GM12878 (cell line): ENCODE results near the gene C1orf50. TPM values are rescaled to one million over a fixed set of nuclear protein-coding genes. Genes with fewer than 3 reads are reported as not detected.

Experiments used
- ATAC-seq: fragments of 200-7000 bp; cut with Tn5 transposase; 3 replicates; pipeline ENCODE4 v1.9.1; 2020; ENCODE audit warnings: mild to moderate bottlenecking, moderate library complexity
- BruUV-seq: library from RNA; stranded (reverse); fragments of 400-500 nt; replicated peaks from 2 replicates; lab custom pipeline; 2021; lab: Mats Ljungman, UMichigan
- CTCF ChIA-PET: fragments of 300-600 bp; sonication (Branson Sonifier 250); formaldehyde crosslinking; extraction: SDS; loops from one replicate; lab custom pipeline; 2021; ENCODE audit warnings: inconsistent platforms; lab: Yijun Ruan, JAX
- POLR2A ChIA-PET: fragments of 350-600 bp; formaldehyde crosslinking; extraction: SDS; loops from one replicate; lab custom pipeline; 2021; ENCODE audit warnings: inconsistent platforms; lab: Charles Lee
- RAD21 ChIA-PET: fragments of 300-600 bp; sonication (Branson Sonifier 250); formaldehyde crosslinking; loops from one replicate; lab custom pipeline; 2023; ENCODE audit warnings: antibody characterized with exemption; ENCODE audit not compliant: unreplicated experiment; lab: Charles Lee
- SMC1A ChIA-PET: fragments of 300-600 bp; sonication (Branson Sonifier 250); formaldehyde crosslinking; loops from one replicate; lab custom pipeline; 2023; ENCODE audit not compliant: unreplicated experiment, uncharacterized antibody; lab: Charles Lee
- DNase-seq: peaks from one replicate; pipeline ENCODE4 v3.0.0-alpha.2; 2011; ENCODE audit warnings: low read depth, low spot score
- FAIRE-seq: peaks from 3 replicates; lab custom pipeline; 2011; peaks lifted over from hg19 to GRCh38; lab: Jason Lieb, UNC
- H2AFZ ChIP-seq: 2 replicates; pipeline ENCODE4 v1.6.0; 2011; ENCODE audit warnings: low read depth, low read length, control low read depth; ENCODE audit not compliant: control insufficient read depth
- H3K27ac ChIP-seq: 2 replicates; pipeline ENCODE4 v1.5.1; 2011; ENCODE audit warnings: control low read depth; ENCODE audit not compliant: control insufficient read depth, insufficient read depth
- H3K27me3 ChIP-seq, 2 experiments: replicated peaks in 1 of 2; 2 replicates each; pipeline versions ENCODE4 v1.6.0 to v1.6.1; 2011; ENCODE audit warnings: low read length in 1 of 2; ENCODE audit not compliant: control insufficient read depth in 2 of 2, insufficient read depth in 2 of 2
- H3K36me3 ChIP-seq, 2 experiments: 2 replicates each; pipeline ENCODE4 v1.5.1; 2011; ENCODE audit warnings: low read length in 1 of 2; ENCODE audit not compliant: control insufficient read depth in 2 of 2, insufficient read depth in 2 of 2
- H3K4me1 ChIP-seq: 2 replicates; pipeline ENCODE4 v1.6.1; 2011; ENCODE audit warnings: mild to moderate bottlenecking, low read length, moderate library complexity, mixed read lengths; ENCODE audit not compliant: control insufficient read depth, insufficient read depth
- H3K4me2 ChIP-seq: 2 replicates; pipeline ENCODE4 v1.6.0; 2011; ENCODE audit warnings: control low read depth; ENCODE audit not compliant: control insufficient read depth, insufficient read depth
- H3K4me3 ChIP-seq: fragments of 200-600 bp; sonication (generic); 2 replicates; pipeline ENCODE4 v1.5.1; 2016
- H3K79me2 ChIP-seq: 2 replicates; pipeline ENCODE4 v1.6.0; 2011; ENCODE audit warnings: low read length; ENCODE audit not compliant: control insufficient read depth, insufficient read depth
- H3K9ac ChIP-seq: 2 replicates; pipeline ENCODE4 v1.8.0; 2011; ENCODE audit warnings: low read length, control low read depth, mixed read lengths; ENCODE audit not compliant: control insufficient read depth, insufficient read depth
- H3K9me3 ChIP-seq: replicated peaks from 3 replicates; pipeline ENCODE4 v1.5.1; 2011; ENCODE audit warnings: mild to moderate bottlenecking, low read length; ENCODE audit not compliant: control insufficient read depth, insufficient read depth
- H4K20me1 ChIP-seq: 2 replicates; pipeline ENCODE4 v1.6.0; 2011; ENCODE audit not compliant: control insufficient read depth, insufficient read depth
- CHD2 ChIP-seq: IDR thresholded peaks from 2 replicates; pipeline ENCODE4 v1.6.1; 2011; ENCODE audit warnings: low read depth, low read length, improper control_type of control experiment, borderline replicate concordance
- FOS ChIP-seq: IDR thresholded peaks from 3 replicates; pipeline ENCODE4 v1.6.1; 2011; ENCODE audit warnings: borderline replicate concordance; ENCODE audit not compliant: insufficient read length; ENCODE audit errors: extremely low read depth
- FOXM1 ChIP-seq: IDR thresholded peaks from 2 replicates; pipeline ENCODE4 v1.6.1; 2012; ENCODE audit warnings: low read depth, mild to moderate bottlenecking, inconsistent platforms, low read length, moderate library complexity
- MTA3 ChIP-seq: IDR thresholded peaks from 2 replicates; pipeline ENCODE4 v1.6.1; 2012; ENCODE audit warnings: low read length, inconsistent platforms, borderline replicate concordance
- SMARCA5 ChIP-seq: fragments of 450-650 bp; IDR thresholded peaks from 2 replicates; pipeline ENCODE4 v1.6.1; 2017; ENCODE audit warnings: mild to moderate bottlenecking
- SP1 ChIP-seq: IDR thresholded peaks from one replicate; pipeline ENCODE4 v1.6.1; 2011; ENCODE audit warnings: low read depth, low read length
- TARDBP ChIP-seq: IDR thresholded peaks from 2 replicates; pipeline ENCODE4 v1.6.1; 2016; ENCODE audit warnings: borderline replicate concordance
- ZZZ3 ChIP-seq: IDR thresholded peaks from 2 replicates; pipeline ENCODE4 v1.6.1; 2011; ENCODE audit warnings: low read depth; ENCODE audit not compliant: control insufficient read depth, insufficient read length
- WGBS: methylation state at CpG from one replicate; pipeline ENCODE4 v1.1.6; 2016; ENCODE audit warnings: low lambda C conversion rate; ENCODE audit not compliant: insufficient replicate concordance, insufficient coverage; ENCODE audit errors: missing lambda C conversion rate; 5-methylcytosine and 5-hydroxymethylcytosine counted together
- in situ Hi-C: fragments of 300-500 bp; cut with MboI; formaldehyde crosslinking; loops from 9 replicates; pipeline ENCODE4 v1.14.3; 2018; ENCODE audit warnings: mixed read lengths
- intact Hi-C: fragments of 100-400 bp; cut with micrococcal nuclease; formaldehyde crosslinking; loops from one replicate; pipeline ENCODE4 v1.14.2; 2022; ENCODE audit not compliant: unreplicated experiment
- polyA plus RNA-seq, 11 experiments: library from polyadenylated mRNA; depleted of rRNA in 4 of 11; unstranded in 6 of 11; stranded (reverse) in 5 of 11; fragments of >200 nt; fragmentation: Nextera tagmentation in 4 of 11; fragmentation: Illumina TruSeq in 1 of 11; extraction: Ambion mirVana in 4 of 11; extraction: Trizol in 1 of 11; gene quantifications; 1 replicate in 1 of 11; 2 replicates in 10 of 11; pipeline versions ENCODE4 v1.2.1 to v1.2.3, GENCODE V29; 2011 to 2016; ENCODE audit warnings: inconsistent platforms in 2 of 11, missing spikeins in 2 of 11, low read depth in 1 of 11
- total RNA-seq, 4 experiments: library from RNA; depleted of rRNA in 3 of 4; stranded (reverse); fragments of >200 nt in 3 of 4; fragmentation: Illumina TruSeq in 1 of 4; extraction: Trizol in 1 of 4; gene quantifications; 2 replicates each; pipeline versions ENCODE4 v1.2.1 to v1.2.3, GENCODE V29; 2013 to 2021
- TF ChIP-seq, protein P1 (sequence below): fragments of 450-650 bp; conservative IDR thresholded peaks from 2 replicates; pipeline ENCODE4 v1.6.1; 2017; ENCODE audit warnings: mild to moderate bottlenecking, moderate library complexity
- TF ChIP-seq, protein P2 (sequence below): fragments of 450-650 bp; IDR thresholded peaks from 2 replicates; pipeline ENCODE4 v1.6.1; 2017; ENCODE audit warnings: mild to moderate bottlenecking, moderate library complexity
- TF ChIP-seq, protein P3 (sequence below): IDR thresholded peaks from 2 replicates; pipeline ENCODE4 v1.6.1; 2012; ENCODE audit warnings: low read depth, low read length, improper control_type of control experiment
- TF ChIP-seq, protein P4 (sequence below): fragments of 450-650 bp; IDR thresholded peaks from 2 replicates; pipeline ENCODE4 v1.6.1; 2017; ENCODE audit warnings: borderline replicate concordance

C1orf50 gene
- total and polyA plus RNA-seq, 10 of the 15 experiments (the other 5 are each of a cell fraction or from before 2014, with no cell fraction given): 1.2 to 10.7 (median 6.7) TPM

DNA sequence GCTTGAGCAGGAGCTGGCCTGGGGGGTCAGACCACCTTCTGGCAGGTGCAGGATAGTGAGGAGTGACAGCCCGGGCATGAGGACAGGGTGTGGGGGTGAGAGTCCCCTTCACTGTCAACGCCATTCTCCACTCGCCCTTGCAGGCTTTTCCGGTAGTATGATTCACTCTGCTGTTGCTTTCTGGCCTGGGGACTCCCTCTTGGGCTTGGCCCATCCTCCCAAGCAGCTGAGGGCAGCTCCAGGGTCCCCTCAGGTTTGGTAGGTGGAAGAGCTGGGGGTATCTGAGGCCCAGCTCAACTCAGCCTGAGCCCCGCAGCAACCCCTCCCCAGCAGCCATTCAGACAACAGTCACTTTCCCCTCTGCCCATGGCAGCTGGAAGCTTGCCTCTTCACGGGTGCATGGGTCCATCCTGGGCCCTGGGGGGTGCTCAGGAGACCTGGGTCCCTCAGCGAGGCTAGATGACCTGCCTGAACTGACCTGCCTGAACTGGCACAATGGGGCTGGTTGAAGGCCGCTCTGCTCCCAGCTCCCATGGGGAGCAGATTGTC is 28.3 kb upstream of the C1orf50 start:
- Histone ChIP-seq H3K4me2 (no peak overlapping the region), H3K79me2 (no peaks in the 10 kb centered on the region), H4K20me1 (no peaks in the 10 kb centered on the region), H3K4me1 (peaks cover 11% of the 10 kb centered on the region), H3K27ac (no peak overlapping the region), H3K9ac (no peak overlapping the region), H3K9me3 (no peaks in the 10 kb centered on the region), H2AFZ (no peak overlapping the region), H3K4me3 (no peak overlapping the region), H3K36me3 (no peaks in the 10 kb centered on the region), H3K27me3 (no peaks in the 10 kb centered on the region)
- 45% methylated on average over 8 of the region's 8 CpGs for WGBS
- CTCF ChIA-PET: no interaction called here
- ATAC-seq (no peak), DNase-seq (no peak), FAIRE-seq (no peak)
- POLR2A ChIA-PET: no interaction called here
- SMC1A ChIA-PET: no interaction called here
- in situ Hi-C loops: loop anchor here (10.0 kb wide), 1 partner anchor 144 kb away; no protein-coding TSS in a partner anchor
- RAD21 ChIA-PET: no interaction called here
- no TSS peak for BruUV-seq
- intact Hi-C loops: no loop called here
- TF ChIP-seq, protein P1, sequence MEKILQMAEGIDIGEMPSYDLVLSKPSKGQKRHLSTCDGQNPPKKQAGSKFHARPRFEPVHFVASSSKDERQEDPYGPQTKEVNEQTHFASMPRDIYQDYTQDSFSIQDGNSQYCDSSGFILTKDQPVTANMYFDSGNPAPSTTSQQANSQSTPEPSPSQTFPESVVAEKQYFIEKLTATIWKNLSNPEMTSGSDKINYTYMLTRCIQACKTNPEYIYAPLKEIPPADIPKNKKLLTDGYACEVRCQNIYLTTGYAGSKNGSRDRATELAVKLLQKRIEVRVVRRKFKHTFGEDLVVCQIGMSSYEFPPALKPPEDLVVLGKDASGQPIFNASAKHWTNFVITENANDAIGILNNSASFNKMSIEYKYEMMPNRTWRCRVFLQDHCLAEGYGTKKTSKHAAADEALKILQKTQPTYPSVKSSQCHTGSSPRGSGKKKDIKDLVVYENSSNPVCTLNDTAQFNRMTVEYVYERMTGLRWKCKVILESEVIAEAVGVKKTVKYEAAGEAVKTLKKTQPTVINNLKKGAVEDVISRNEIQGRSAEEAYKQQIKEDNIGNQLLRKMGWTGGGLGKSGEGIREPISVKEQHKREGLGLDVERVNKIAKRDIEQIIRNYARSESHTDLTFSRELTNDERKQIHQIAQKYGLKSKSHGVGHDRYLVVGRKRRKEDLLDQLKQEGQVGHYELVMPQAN: no peak
- no peak for TF ChIP-seq TARDBP
- no peak for TF ChIP-seq FOS
- no peak for TF ChIP-seq CHD2
- TF ChIP-seq ZZZ3: no peak
- no peak for TF ChIP-seq SP1
- no peak for TF ChIP-seq FOXM1
- TF ChIP-seq, protein P2, sequence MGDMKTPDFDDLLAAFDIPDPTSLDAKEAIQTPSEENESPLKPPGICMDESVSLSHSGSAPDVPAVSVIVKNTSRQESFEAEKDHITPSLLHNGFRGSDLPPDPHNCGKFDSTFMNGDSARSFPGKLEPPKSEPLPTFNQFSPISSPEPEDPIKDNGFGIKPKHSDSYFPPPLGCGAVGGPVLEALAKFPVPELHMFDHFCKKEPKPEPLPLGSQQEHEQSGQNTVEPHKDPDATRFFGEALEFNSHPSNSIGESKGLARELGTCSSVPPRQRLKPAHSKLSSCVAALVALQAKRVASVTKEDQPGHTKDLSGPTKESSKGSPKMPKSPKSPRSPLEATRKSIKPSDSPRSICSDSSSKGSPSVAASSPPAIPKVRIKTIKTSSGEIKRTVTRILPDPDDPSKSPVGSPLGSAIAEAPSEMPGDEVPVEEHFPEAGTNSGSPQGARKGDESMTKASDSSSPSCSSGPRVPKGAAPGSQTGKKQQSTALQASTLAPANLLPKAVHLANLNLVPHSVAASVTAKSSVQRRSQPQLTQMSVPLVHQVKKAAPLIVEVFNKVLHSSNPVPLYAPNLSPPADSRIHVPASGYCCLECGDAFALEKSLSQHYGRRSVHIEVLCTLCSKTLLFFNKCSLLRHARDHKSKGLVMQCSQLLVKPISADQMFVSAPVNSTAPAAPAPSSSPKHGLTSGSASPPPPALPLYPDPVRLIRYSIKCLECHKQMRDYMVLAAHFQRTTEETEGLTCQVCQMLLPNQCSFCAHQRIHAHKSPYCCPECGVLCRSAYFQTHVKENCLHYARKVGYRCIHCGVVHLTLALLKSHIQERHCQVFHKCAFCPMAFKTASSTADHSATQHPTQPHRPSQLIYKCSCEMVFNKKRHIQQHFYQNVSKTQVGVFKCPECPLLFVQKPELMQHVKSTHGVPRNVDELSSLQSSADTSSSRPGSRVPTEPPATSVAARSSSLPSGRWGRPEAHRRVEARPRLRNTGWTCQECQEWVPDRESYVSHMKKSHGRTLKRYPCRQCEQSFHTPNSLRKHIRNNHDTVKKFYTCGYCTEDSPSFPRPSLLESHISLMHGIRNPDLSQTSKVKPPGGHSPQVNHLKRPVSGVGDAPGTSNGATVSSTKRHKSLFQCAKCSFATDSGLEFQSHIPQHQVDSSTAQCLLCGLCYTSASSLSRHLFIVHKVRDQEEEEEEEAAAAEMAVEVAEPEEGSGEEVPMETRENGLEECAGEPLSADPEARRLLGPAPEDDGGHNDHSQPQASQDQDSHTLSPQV: no peak
- TF ChIP-seq, protein P3, sequence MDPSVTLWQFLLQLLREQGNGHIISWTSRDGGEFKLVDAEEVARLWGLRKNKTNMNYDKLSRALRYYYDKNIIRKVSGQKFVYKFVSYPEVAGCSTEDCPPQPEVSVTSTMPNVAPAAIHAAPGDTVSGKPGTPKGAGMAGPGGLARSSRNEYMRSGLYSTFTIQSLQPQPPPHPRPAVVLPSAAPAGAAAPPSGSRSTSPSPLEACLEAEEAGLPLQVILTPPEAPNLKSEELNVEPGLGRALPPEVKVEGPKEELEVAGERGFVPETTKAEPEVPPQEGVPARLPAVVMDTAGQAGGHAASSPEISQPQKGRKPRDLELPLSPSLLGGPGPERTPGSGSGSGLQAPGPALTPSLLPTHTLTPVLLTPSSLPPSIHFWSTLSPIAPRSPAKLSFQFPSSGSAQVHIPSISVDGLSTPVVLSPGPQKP: no peak
- TF ChIP-seq MTA3: no peak
- TF ChIP-seq, protein P4, sequence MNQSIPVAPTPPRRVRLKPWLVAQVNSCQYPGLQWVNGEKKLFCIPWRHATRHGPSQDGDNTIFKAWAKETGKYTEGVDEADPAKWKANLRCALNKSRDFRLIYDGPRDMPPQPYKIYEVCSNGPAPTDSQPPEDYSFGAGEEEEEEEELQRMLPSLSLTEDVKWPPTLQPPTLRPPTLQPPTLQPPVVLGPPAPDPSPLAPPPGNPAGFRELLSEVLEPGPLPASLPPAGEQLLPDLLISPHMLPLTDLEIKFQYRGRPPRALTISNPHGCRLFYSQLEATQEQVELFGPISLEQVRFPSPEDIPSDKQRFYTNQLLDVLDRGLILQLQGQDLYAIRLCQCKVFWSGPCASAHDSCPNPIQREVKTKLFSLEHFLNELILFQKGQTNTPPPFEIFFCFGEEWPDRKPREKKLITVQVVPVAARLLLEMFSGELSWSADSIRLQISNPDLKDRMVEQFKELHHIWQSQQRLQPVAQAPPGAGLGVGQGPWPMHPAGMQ: no peak
- no peak for TF ChIP-seq SMARCA5
